Trophoblast cell (in vitro differentiated cells and primary cell): Measurements from ENCODE around the gene HNF1B.

ENCODE experiments used
- DNase-seq, 2 donors: peaks; one replicate each; pipeline ENCODE4 v3.0.0-alpha.2; 2016
- H2AFZ ChIP-seq: 2 replicates; pipeline ENCODE4 v1.6.1; 2013; ENCODE audit warnings: low read length, moderate library complexity, mild to moderate bottlenecking; ENCODE audit not compliant: insufficient read depth, poor library complexity
- H2AK5ac ChIP-seq: 2 replicates; pipeline ENCODE4 v1.6.1; 2013; ENCODE audit warnings: mild to moderate bottlenecking, low read length
- H2BK120ac ChIP-seq: 2 replicates; pipeline ENCODE4 v1.6.1; 2013; ENCODE audit warnings: low read length, mild to moderate bottlenecking, moderate library complexity; ENCODE audit not compliant: insufficient read depth, poor library complexity
- H2BK12ac ChIP-seq: 2 replicates; pipeline ENCODE4 v1.6.1; 2013; ENCODE audit warnings: mild to moderate bottlenecking, low read length, moderate library complexity
- H2BK5ac ChIP-seq: 2 replicates; pipeline ENCODE4 v1.6.1; 2013; ENCODE audit warnings: low read length, low read depth, moderate library complexity, mild to moderate bottlenecking; ENCODE audit not compliant: poor library complexity
- H3K14ac ChIP-seq: 2 replicates; pipeline ENCODE4 v1.6.1; 2013; ENCODE audit warnings: mild to moderate bottlenecking, low read length
- H3K18ac ChIP-seq: 2 replicates; pipeline ENCODE4 v1.6.1; 2013; ENCODE audit warnings: mild to moderate bottlenecking, low read length
- H3K23ac ChIP-seq: 2 replicates; pipeline ENCODE4 v1.6.1; 2013; ENCODE audit warnings: low read length
- H3K27ac ChIP-seq: 2 replicates; pipeline ENCODE4 v1.5.1; 2013; ENCODE audit warnings: low read depth, mild to moderate bottlenecking, inconsistent platforms, low read length, moderate library complexity
- H3K27me3 ChIP-seq: 2 replicates; pipeline ENCODE4 v1.6.1; 2013; ENCODE audit warnings: inconsistent platforms, mild to moderate bottlenecking, low read length, moderate library complexity; ENCODE audit not compliant: insufficient read depth
- H3K36me3 ChIP-seq, 2 experiments: 1 replicate in 1 of 2; 2 replicates in 1 of 2; pipeline ENCODE4 v1.6.1; 2013; ENCODE audit warnings: low read length in 2 of 2, mild to moderate bottlenecking in 2 of 2, moderate library complexity in 1 of 2; ENCODE audit not compliant: insufficient read depth in 2 of 2, control insufficient read depth in 1 of 2
- H3K4ac ChIP-seq: 2 replicates; pipeline ENCODE4 v1.6.1; 2013; ENCODE audit warnings: low read depth, mild to moderate bottlenecking, low read length, moderate library complexity
- H3K4me1 ChIP-seq, 2 experiments: 1 replicate in 1 of 2; 2 replicates in 1 of 2; pipeline ENCODE4 v1.6.1; 2013; ENCODE audit warnings: low read length in 2 of 2, mild to moderate bottlenecking in 2 of 2, moderate library complexity in 1 of 2; ENCODE audit not compliant: insufficient read depth in 2 of 2, control insufficient read depth in 1 of 2
- H3K4me2 ChIP-seq: 2 replicates; pipeline ENCODE4 v1.6.1; 2013; ENCODE audit warnings: inconsistent platforms, mild to moderate bottlenecking, low read length, moderate library complexity
- H3K4me3 ChIP-seq: 2 replicates; pipeline ENCODE4 v1.5.1; 2013; ENCODE audit warnings: mild to moderate bottlenecking, low read depth, low read length, inconsistent platforms
- H3K79me1 ChIP-seq: one replicate; pipeline ENCODE4 v1.6.1; 2013; ENCODE audit warnings: low read length
- H3K79me2 ChIP-seq: 2 replicates; pipeline ENCODE4 v1.6.1; 2013; ENCODE audit warnings: low read length, mild to moderate bottlenecking; ENCODE audit not compliant: control insufficient read depth, insufficient read depth, poor library complexity
- H3K9ac ChIP-seq: 2 replicates; pipeline ENCODE4 v1.6.1; 2013; ENCODE audit warnings: mild to moderate bottlenecking, low read length
- H3K9me3 ChIP-seq: 2 replicates; pipeline ENCODE4 v1.6.1; 2013; ENCODE audit warnings: low read depth, mild to moderate bottlenecking, control low read depth, inconsistent platforms, low read length; ENCODE audit not compliant: insufficient read depth
- H4K12ac ChIP-seq: 2 replicates; pipeline ENCODE4 v1.6.1; 2013; ENCODE audit warnings: low read depth, mild to moderate bottlenecking, low read length, moderate library complexity
- H4K8ac ChIP-seq: 2 replicates; pipeline ENCODE4 v1.6.1; 2013; ENCODE audit warnings: low read depth, mild to moderate bottlenecking, low read length, moderate library complexity
- H4K91ac ChIP-seq: one replicate; pipeline ENCODE4 v1.6.1; 2013; ENCODE audit warnings: low read depth, mild to moderate bottlenecking, low read length, moderate library complexity
- WGBS: extraction: QIAGEN DNeasy Blood & Tissue Kit; methylation state at CpG from one replicate; pipeline ENCODE4 v1.1.7; 2013; ENCODE audit warnings: missing lambda C conversion rate; ENCODE audit not compliant: insufficient read length, insufficient coverage; ENCODE audit errors: extremely low coverage; 5-methylcytosine and 5-hydroxymethylcytosine counted together

HNF1B gene

GRCh38 chr17:37696366-37696765, 48.5 kb downstream of the HNF1B start:
- no peak overlapping the region for H3K14ac ChIP-seq
- no peaks in the 10 kb centered on the region for H3K79me2 ChIP-seq
- no peak overlapping the region for H2AFZ ChIP-seq
- H2BK12ac ChIP-seq = no peak overlapping the region
- H2AK5ac ChIP-seq = no peak overlapping the region
- no peaks in the 10 kb centered on the region for H3K79me1 ChIP-seq
- H4K8ac ChIP-seq = no peak overlapping the region
- no peak overlapping the region for H4K12ac ChIP-seq
- no CpG with 5 or more reads among the region's 7 CpGs for WGBS
- no peak overlapping the region for H2BK5ac ChIP-seq
- no peak overlapping the region for H3K9ac ChIP-seq
- H3K9me3 ChIP-seq = no peaks in the 10 kb centered on the region
- H4K91ac ChIP-seq = no peak overlapping the region
- peaks cover 3 to 7% of the 10 kb centered on the region in 2 experiments for H3K4me1 ChIP-seq
- no peaks in the 10 kb centered on the region for H3K27me3 ChIP-seq
- no peak overlapping the region for H3K27ac ChIP-seq
- no peak overlapping the region for H3K4me2 ChIP-seq
- H3K23ac ChIP-seq = no peak overlapping the region
- no peak for DNase-seq
- no peak overlapping the region for H3K4ac ChIP-seq
- H3K18ac ChIP-seq = no peak overlapping the region
- no peak overlapping the region for H2BK120ac ChIP-seq
- no peaks in the 10 kb centered on the region for H3K36me3 ChIP-seq
- no peak overlapping the region for H3K4me3 ChIP-seq

GRCh38 chr17:37695726-37696125, 49.1 kb downstream of the HNF1B start:
- H2BK120ac ChIP-seq = no peak overlapping the region
- H4K91ac ChIP-seq = no peak overlapping the region
- H2BK12ac ChIP-seq = no peak overlapping the region
- H3K36me3 ChIP-seq = no peaks in the 10 kb centered on the region
- no peak overlapping the region for H3K18ac ChIP-seq
- H3K27me3 ChIP-seq = no peaks in the 10 kb centered on the region
- no peak overlapping the region for H3K23ac ChIP-seq
- no peak overlapping the region for H4K12ac ChIP-seq
- H3K4me1 ChIP-seq = peaks cover 3 to 7% of the 10 kb centered on the region in 2 experiments
- no peak overlapping the region for H3K27ac ChIP-seq
- H3K14ac ChIP-seq = no peak overlapping the region
- H3K4ac ChIP-seq = no peak overlapping the region
- no peak for DNase-seq
- H2AK5ac ChIP-seq = no peak overlapping the region
- H3K79me2 ChIP-seq = no peaks in the 10 kb centered on the region
- H2AFZ ChIP-seq = no peak overlapping the region
- H4K8ac ChIP-seq = no peak overlapping the region
- no CpG with 5 or more reads among the region's 1 CpG for WGBS
- H3K79me1 ChIP-seq = no peaks in the 10 kb centered on the region
- H3K9me3 ChIP-seq = no peaks in the 10 kb centered on the region
- H3K4me2 ChIP-seq = no peak overlapping the region
- H3K9ac ChIP-seq = no peak overlapping the region
- H2BK5ac ChIP-seq = no peak overlapping the region
- H3K4me3 ChIP-seq = no peak overlapping the region

GRCh38 chr17:37694734-37695133, 50.1 kb downstream of the HNF1B start:
- Histone ChIP-seq H3K9me3 (no peaks in the 10 kb centered on the region), H3K4me2 (no peak overlapping the region), H3K4ac (no peak overlapping the region), H3K9ac (no peak overlapping the region), H4K8ac (no peak overlapping the region), H3K18ac (no peak overlapping the region), H3K14ac (no peak overlapping the region), H2AK5ac (no peak overlapping the region), H4K12ac (no peak overlapping the region), H2BK5ac (no peak overlapping the region), H3K4me1 (peaks cover 3 to 7% of the 10 kb centered on the region in 2 experiments), H3K79me2 (no peaks in the 10 kb centered on the region), H2BK120ac (no peak overlapping the region), H2AFZ (no peak overlapping the region), H2BK12ac (no peak overlapping the region), H3K27me3 (no peaks in the 10 kb centered on the region), H3K23ac (no peak overlapping the region), H3K79me1 (no peaks in the 10 kb centered on the region), H3K4me3 (no peak overlapping the region), H3K27ac (no peak overlapping the region), H4K91ac (no peak overlapping the region), H3K36me3 (no peaks in the 10 kb centered on the region)
- DNase-seq = no peak
- no CpG with 5 or more reads among the region's 3 CpGs for WGBS

- Histone ChIP-seq H3K9me3 (no peaks in the 10 kb centered on the region), H3K14ac (no peak overlapping the region), H2BK12ac (no peak overlapping the region), H3K36me3 (no peaks in the 10 kb centered on the region), H2BK120ac (no peak overlapping the region), H4K91ac (no peak overlapping the region), H3K4ac (no peak overlapping the region), H3K4me2 (no peak overlapping the region), H2AFZ (no peak overlapping the region), H3K4me1 (no peaks in the 10 kb centered on the region), H3K23ac (no peak overlapping the region), H3K79me1 (no peaks in the 10 kb centered on the region), H2AK5ac (no peak overlapping the region), H3K79me2 (no peaks in the 10 kb centered on the region), H3K27ac (no peak overlapping the region), H4K8ac (no peak overlapping the region), H2BK5ac (no peak overlapping the region), H3K27me3 (no peaks in the 10 kb centered on the region), H3K9ac (peak overlapping the region; percentile 33), H3K18ac (no peak overlapping the region), H4K12ac (no peak overlapping the region), H3K4me3 (no peak overlapping the region)
- no peak for DNase-seq
- no CpG with 5 or more reads among the region's 5 CpGs for WGBS
Observed at GRCh38 chr17:37693328-37693727, 51.5 kb downstream of the HNF1B start.
